ENCODE data around the gene MZF1.

- TF ChIP-seq CTCF (IDR thresholded peaks at IDR 0.05; ENCODE audit: insufficient read depth, low read length, poor library complexity, severe bottlenecking) = no peak
- no peak for TF ChIP-seq EZH2phosphoT487 (conservative IDR thresholded peaks at IDR 0.05; ENCODE audit: low read length)
These were observed 50.4 kb downstream of the MZF1 start for GRCh38 chr19:58522709-58523108.
